Hepatocyte (in vitro differentiated cells): Measurements from ENCODE around the gene IGF2. TPM values are rescaled to one million over a fixed set of nuclear protein-coding genes. Genes with fewer than 3 reads are reported as not detected.
A peak's percentile ranks its signal among the peaks of the same experiment; 100 is the strongest.

Source experiments
- DNase-seq: peaks from one replicate; pipeline ENCODE4 v3.0.0-alpha.2; 2016; ENCODE audit warnings: low spot score
- H2AFZ ChIP-seq: fragments of 200-600 bp; sonication (generic); 2 replicates; pipeline ENCODE4 v1.6.0; 2016; ENCODE audit warnings: antibody characterized with exemption, mild to moderate bottlenecking
- H3K27ac ChIP-seq: fragments of 200-600 bp; sonication (generic); 2 replicates; pipeline ENCODE4 v1.5.1; 2016; ENCODE audit warnings: mild to moderate bottlenecking
- H3K27me3 ChIP-seq: fragments of 200-600 bp; sonication (generic); 2 replicates; pipeline ENCODE4 v1.6.1; 2016
- H3K36me3 ChIP-seq: fragments of 200-600 bp; sonication (generic); replicated peaks from 2 replicates; pipeline ENCODE4 v1.5.1; 2016; ENCODE audit warnings: low read depth; ENCODE audit not compliant: insufficient read depth
- H3K4me1 ChIP-seq: fragments of 200-600 bp; sonication (generic); 2 replicates; pipeline ENCODE4 v1.5.1; 2016; ENCODE audit warnings: mild to moderate bottlenecking, moderate library complexity; ENCODE audit not compliant: insufficient read depth
- H3K4me2 ChIP-seq: fragments of 200-600 bp; sonication (generic); 2 replicates; pipeline ENCODE4 v1.6.0; 2016
- H3K4me3 ChIP-seq: fragments of 200-600 bp; sonication (generic); 2 replicates; pipeline ENCODE4 v1.5.1; 2016; ENCODE audit warnings: mild to moderate bottlenecking
- H3K79me2 ChIP-seq: fragments of 200-600 bp; sonication (generic); 2 replicates; pipeline ENCODE4 v1.6.0; 2017; ENCODE audit warnings: mild to moderate bottlenecking
- H3K9me2 ChIP-seq: fragments of 200-600 bp; sonication (generic); replicated peaks from 2 replicates; pipeline ENCODE4 v1.6.0; 2017; ENCODE audit warnings: mild to moderate bottlenecking; ENCODE audit not compliant: insufficient read depth
- H3K9me3 ChIP-seq: fragments of 200-600 bp; sonication (generic); 2 replicates; pipeline ENCODE4 v1.5.1; 2016; ENCODE audit warnings: low read depth, mild to moderate bottlenecking
- H4K20me1 ChIP-seq: fragments of 200-600 bp; sonication (generic); 2 replicates; pipeline ENCODE4 v1.6.0; 2016; ENCODE audit warnings: mild to moderate bottlenecking; ENCODE audit not compliant: insufficient read depth, poor library complexity, severe bottlenecking
- CTCF ChIP-seq: fragments of 200-600 bp; sonication (generic); IDR thresholded peaks from 2 replicates; pipeline ENCODE4 v1.5.1; 2016; ENCODE audit warnings: antibody characterized with exemption, mild to moderate bottlenecking; ENCODE audit not compliant: poor library complexity
- EZH2 ChIP-seq: fragments of 200-600 bp; sonication (generic); IDR thresholded peaks from 2 replicates; pipeline ENCODE4 v1.6.1; 2016; ENCODE audit warnings: antibody characterized with exemption, mild to moderate bottlenecking, borderline replicate concordance
- EZH2phosphoT487 ChIP-seq: fragments of 200-600 bp; sonication (generic); IDR thresholded peaks from one replicate; pipeline ENCODE4 v1.6.1; 2018; ENCODE audit warnings: antibody characterized with exemption, mild to moderate bottlenecking, low read depth, moderate library complexity; ENCODE audit not compliant: unreplicated experiment, severe bottlenecking
- WGBS: methylation state at CpG from one replicate; pipeline ENCODE4 v1.1.6; 2016; ENCODE audit warnings: low lambda C conversion rate; ENCODE audit errors: missing lambda C conversion rate; 5-methylcytosine and 5-hydroxymethylcytosine counted together
- polyA plus RNA-seq: library from polyadenylated mRNA; unstranded; fragments of >200 nt; fragmentation: Nextera tagmentation; extraction: Ambion mirVana; gene quantifications from 2 replicates; pipeline ENCODE4 v1.2.1, GENCODE V29; 2016
- total RNA-seq: library from RNA; depleted of rRNA; stranded (reverse); fragments of >200 nt; gene quantifications from 2 replicates; pipeline ENCODE4 v1.2.3, GENCODE V29; 2014

IGF2 gene
- total and polyA plus RNA-seq, 2 experiments from 2014 or later = 1,507 to 2,911 TPM

- Histone ChIP-seq H3K36me3 (no peaks in the 10 kb centered on the region), H3K9me3 (no peaks in the 10 kb centered on the region), H4K20me1 (no peaks in the 10 kb centered on the region), H3K79me2 (no peaks in the 10 kb centered on the region), H2AFZ (no peak overlapping the region), H3K9me2 (no peaks in the 10 kb centered on the region), H3K4me2 (peak overlapping the region; percentile 45), H3K27me3 (no peaks in the 10 kb centered on the region), H3K27ac (peak overlapping the region; percentile 50), H3K4me3 (no peak overlapping the region), H3K4me1 (peaks cover 26% of the 10 kb centered on the region)
- peak; percentile 58 for DNase-seq
- no peak for TF ChIP-seq CTCF
- TF ChIP-seq EZH2 = no peak
- TF ChIP-seq EZH2phosphoT487 = no peak
- 22% methylated on average over 18 of the region's 19 CpGs for WGBS
Measured at GRCh38 chr11:2122222-2122906, 16.8 kb downstream of the IGF2 start.

- H3K27ac ChIP-seq = peak overlapping the region; percentile 50
- TF ChIP-seq EZH2 = no peak
- no peak for TF ChIP-seq EZH2phosphoT487
- TF ChIP-seq CTCF = no peak
- peaks cover 26% of the 10 kb centered on the region for H3K4me1 ChIP-seq
- no peaks in the 10 kb centered on the region for H3K79me2 ChIP-seq
- peak overlapping the region; percentile 45 for H3K4me2 ChIP-seq
- H2AFZ ChIP-seq = no peak overlapping the region
- DNase-seq = no peak
- 89% methylated on average over 21 of the region's 21 CpGs for WGBS
- no peaks in the 10 kb centered on the region for H3K9me3 ChIP-seq
- H3K9me2 ChIP-seq = no peaks in the 10 kb centered on the region
- H3K4me3 ChIP-seq = no peak overlapping the region
- H3K27me3 ChIP-seq = no peaks in the 10 kb centered on the region
- H3K36me3 ChIP-seq = no peaks in the 10 kb centered on the region
- no peaks in the 10 kb centered on the region for H4K20me1 ChIP-seq
Measured at GRCh38 chr11:2121227-2122130, 17.7 kb downstream of the IGF2 start.

- Histone ChIP-seq H3K27me3 (no peaks in the 10 kb centered on the region), H3K4me3 (no peak overlapping the region), H3K79me2 (no peaks in the 10 kb centered on the region), H4K20me1 (no peaks in the 10 kb centered on the region), H2AFZ (no peak overlapping the region), H3K4me2 (no peak overlapping the region), H3K4me1 (peaks cover 26% of the 10 kb centered on the region), H3K36me3 (no peaks in the 10 kb centered on the region), H3K9me2 (no peaks in the 10 kb centered on the region), H3K27ac (no peak overlapping the region), H3K9me3 (no peaks in the 10 kb centered on the region)
- 52% methylated on average over 19 of the region's 23 CpGs for WGBS
- no peak for DNase-seq
- TF ChIP-seq EZH2phosphoT487 (no peak), CTCF (peak; percentile 7)
Measured at GRCh38 chr11:2120359-2121100, 18.7 kb downstream of the IGF2 start.
